Measurements from ENCODE around the gene RBP7.

Gene RBP7

DNA sequence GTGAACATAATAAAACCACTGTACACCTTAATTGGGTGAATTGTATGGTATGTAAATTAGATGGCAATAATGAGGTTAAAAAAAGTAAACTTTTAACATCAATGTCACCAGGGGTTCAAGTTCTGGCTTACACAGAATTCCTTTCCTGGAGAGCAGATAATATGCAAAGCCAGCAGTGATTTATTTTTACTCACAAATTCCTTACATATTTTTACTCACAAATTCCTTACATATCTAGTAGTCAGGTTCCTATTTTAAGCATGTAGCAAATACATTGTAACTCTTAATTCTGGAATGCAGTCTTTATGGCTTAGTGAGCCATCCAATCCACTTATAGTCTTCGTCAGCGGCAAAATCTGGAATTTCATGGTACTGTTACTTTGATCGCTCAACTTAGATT, 34.4 kb downstream of the RBP7 start:
- no peak for DNase-seq (ENCODE audit: low read depth)

GRCh38 chr1:10032590-10033358, 35.7 kb downstream of the RBP7 start, which contains the start of gene UBE4B:
Gene UBE4B (plus strand): TSS chr1:10032958. CDS start chr1:10033671, 713 bp downstream.
- DNase-seq (ENCODE audit: low read depth) = peak; percentile 94

- no peak for DNase-seq (ENCODE audit: low read depth)
These were observed 36.4 kb downstream of the RBP7 start for GRCh38 chr1:10033359-10033845.

GRCh38 chr1:10042746-10043145, 45.7 kb downstream of the RBP7 start:
- no peak for DNase-seq (ENCODE audit: low read depth)

DNA sequence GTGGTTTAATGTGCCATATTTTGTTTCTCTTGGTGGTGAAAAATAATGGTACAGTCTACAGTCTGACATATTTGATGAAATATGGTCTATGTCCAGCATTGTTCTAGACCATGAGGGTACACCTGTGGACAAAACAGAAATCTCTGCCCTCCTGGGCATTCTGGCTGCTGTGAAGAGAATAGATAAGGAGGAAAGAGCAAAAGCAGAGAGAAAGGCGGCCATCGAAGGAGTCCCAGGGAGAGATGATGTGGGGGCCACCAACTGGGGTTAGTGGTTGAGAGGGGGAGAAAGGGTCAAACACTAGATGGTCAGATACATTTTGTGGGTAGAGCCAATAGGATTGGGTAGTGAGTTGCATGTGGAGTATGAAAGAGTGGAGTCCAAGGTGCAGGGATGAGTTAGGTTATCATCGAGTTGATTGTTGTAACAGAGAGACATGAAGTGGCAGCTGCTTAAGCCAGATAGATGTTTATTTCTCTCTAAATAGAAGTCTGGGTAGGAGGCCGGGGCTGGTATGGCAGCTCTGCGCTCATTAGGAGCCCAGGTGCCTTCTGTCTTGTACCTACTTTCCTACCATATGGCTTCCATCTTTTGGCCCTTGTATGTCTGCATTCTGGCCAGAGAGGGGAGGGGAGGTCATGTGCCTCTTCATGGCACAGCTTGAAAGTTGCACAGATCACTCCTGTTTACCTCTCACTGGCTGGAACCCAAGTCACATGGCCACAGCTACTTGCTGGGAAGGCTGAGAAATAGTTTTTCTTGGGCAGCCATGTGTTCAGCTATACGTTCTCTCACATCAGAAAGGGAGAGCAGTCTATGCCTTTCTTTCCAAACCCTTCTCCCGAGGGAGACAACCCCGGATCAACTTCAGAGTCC, 48.7 kb downstream of the RBP7 start:
- no peak for DNase-seq (ENCODE audit: low read depth)

DNA sequence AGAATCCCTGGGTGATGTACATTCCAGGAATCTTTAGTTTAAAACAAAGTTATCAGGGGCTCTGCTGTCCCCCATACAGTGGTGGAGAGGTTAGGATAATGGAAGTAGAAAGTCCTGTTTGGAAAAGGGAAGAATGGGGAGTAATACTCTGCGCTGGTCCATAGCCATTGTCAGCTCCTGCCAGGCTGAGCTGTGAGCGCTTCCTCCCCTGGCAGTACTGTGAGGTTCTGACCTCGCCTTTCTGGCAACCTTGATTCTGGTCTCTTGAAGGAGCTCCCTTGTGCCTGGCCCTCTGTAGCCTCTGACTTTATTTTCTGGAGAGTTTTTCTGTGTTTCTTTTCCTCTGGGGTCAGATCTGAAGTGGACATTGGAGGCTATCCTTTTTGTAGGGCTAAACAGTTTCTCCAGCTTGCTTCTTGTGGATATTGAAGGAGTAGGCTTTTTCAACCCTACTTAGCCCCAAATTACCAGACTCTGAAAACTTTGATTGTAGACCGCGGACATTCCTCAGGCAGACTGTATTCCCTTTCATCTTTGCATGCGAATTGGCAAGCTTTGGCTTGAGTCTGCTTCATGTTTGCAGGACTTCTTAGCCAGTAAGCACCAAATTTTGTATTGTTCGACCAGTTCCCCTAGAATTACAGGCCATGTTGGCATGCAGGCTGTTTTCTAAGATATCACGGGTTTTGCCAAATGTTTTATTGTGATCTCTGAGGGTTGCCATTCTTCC, 49.5 kb downstream of the RBP7 start:
- DNase-seq (ENCODE audit: low read depth) = no peak

- DNase-seq (ENCODE audit: low read depth) = no peak
These were observed 51.6 kb downstream of the RBP7 start for GRCh38 chr1:10048601-10049000.

DNA sequence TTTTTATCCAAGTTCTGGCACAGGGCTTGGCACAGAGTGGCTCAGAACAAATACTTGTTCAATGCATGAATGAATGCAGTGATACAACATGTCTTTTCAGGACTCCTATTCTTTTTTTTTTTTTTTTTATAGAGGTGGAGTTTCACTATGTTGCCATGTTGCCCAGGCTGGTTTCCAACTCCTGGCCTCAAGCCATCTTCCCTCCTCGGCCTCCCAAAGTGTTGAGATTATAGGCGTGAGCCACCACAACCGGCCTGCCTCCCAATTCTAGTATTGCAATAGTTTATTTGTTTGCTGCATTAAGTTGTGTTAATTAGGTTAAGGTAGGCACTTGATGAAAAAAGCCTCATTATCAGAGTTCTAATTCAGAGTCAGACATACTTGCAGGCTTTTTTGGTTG, 53.6 kb downstream of the RBP7 start:
- DNase-seq (ENCODE audit: low read depth) = no peak

- DNase-seq (ENCODE audit: low read depth) = no peak
These were observed 54.6 kb downstream of the RBP7 start for GRCh38 chr1:10051656-10052055.

DNA sequence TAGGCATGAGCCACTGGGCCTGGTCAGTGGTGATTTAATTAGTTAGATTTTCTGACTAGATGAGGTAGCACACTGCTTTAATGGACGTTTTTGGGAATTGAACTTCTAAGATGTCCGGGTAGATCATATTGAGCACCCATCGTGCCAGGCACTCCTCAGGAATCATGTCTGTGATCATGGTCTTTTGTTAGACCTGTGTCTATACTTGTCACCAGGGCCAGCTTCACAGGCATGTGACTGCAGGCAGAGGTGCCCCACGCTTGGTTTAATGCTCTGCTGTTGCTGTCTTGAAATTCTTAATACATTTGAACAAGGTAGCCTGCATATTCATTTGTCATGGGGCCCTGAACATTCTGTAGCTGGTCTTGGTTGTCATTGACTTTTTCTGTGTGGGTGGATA, 55.3 kb downstream of the RBP7 start:
- DNase-seq (ENCODE audit: low read depth) = no peak

DNA sequence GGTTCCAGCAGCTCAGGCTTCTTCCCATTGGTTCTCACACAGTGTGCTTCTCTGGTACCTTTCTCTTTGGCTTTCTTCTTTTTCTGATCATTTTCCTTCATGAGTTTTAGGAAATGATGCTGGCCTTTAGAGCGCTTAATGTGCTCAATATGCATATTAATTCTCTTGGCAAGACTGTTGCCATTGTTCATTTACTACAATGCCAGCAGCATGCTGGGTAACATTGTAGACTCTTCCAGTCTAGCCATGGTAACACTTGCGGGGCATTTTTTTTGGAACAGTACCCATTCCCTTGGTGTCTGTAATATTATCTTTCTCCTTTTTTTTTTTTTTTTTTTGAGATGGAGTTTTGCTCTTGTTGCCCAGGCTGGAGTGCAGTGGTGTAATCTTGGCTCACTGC, 57.4 kb downstream of the RBP7 start:
- DNase-seq (ENCODE audit: low read depth) = no peak

DNA sequence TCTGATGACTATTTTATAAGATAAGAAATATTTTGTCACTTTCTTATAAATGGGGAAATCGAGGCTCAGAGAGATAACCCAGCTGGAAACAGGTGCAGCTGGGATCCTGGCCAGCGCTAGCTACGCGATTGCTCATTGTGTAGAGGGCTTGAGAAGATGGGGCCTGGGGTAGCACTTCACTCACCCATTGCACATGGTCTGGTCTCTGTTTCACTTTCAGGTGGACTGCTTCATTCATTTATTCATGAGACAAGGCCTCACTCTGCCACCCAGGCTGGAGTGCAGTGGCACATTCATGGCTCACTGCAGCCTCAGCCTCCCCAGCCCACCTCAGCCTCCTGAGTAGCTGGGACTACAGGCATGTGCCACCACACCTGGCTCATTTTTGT, 59.6 kb downstream of the RBP7 start:
- no peak for DNase-seq (ENCODE audit: low read depth)

GRCh38 chr1:10057343-10057742, 60.3 kb downstream of the RBP7 start:
- DNase-seq (ENCODE audit: low read depth) = no peak

DNA sequence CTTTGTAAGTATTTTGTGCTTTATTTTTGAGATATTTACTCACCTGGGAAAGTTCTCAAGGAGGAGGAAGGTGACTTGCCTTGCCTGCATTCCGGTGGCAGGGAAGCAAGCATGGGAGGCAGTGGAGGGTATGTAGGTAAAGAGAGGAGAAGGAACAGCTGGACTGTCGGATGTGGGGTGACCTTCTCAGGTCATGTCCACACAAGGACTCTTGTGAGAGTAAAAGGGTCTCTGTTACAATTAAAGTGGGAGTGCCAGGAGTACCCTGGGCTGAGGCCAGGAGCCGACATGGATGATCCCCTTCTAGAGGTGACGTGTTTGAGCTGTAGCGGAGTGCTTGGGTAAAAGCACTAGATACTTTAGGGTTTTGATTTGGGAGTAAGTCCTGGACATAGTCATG, 60.8 kb downstream of the RBP7 start:
- DNase-seq (ENCODE audit: low read depth) = no peak

DNA sequence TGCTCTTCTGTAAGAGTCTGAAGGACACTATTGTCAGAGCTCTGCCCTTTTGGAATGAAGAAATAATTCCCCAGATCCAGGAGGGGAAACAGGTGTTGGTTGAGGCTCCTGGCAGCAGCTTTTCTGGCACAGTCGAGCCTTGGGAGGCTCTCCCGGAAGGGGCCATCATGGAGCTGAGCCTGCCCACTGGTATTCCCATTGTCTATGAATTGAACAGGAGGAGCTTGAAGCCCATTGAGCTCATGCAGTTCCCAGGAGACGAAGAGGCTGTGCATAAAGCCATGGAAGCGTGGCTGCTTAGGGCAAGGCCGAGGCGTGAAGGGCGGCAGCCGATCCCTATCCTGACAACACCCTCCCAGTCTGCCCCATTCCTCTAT, 62.3 kb downstream of the RBP7 start:
- no peak for DNase-seq (ENCODE audit: low read depth)

DNA sequence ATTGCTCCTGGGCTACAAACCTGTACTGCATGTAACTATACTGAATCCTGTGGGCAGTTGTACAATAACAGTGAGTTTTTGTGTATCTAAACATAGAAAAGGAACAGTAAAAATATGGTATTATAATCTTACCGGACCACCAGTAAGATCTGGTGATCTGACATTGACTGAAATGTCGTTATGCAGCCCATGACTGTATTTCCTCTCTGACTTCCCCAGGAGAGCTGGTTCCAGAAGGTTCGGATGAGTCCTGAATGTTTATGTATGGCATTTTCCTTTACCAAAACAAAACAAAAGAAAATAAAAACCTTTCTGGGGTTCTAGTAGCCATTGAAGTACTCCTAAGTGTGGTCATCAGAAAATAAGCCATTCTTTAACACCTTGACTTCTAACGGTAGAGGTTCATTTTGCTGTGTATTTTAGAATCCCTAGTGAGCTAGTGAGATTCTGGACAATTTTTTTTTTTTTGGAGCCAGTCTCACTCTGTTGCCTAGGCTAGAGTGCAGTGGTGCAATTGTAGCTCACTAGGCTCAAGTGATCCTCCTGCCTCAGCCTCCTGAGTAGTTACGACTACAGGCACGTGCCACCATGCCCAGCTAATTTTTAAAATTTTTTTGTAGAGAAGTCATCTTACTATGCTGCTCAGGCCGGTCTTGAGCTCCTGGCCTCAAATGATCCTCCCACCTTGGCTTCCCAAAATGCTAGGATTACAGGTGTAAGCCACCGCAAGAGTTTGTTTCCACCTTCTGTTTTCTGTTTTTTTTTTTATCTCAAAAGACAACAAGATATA, 63.5 kb downstream of the RBP7 start:
- DNase-seq (ENCODE audit: low read depth) = no peak

DNA sequence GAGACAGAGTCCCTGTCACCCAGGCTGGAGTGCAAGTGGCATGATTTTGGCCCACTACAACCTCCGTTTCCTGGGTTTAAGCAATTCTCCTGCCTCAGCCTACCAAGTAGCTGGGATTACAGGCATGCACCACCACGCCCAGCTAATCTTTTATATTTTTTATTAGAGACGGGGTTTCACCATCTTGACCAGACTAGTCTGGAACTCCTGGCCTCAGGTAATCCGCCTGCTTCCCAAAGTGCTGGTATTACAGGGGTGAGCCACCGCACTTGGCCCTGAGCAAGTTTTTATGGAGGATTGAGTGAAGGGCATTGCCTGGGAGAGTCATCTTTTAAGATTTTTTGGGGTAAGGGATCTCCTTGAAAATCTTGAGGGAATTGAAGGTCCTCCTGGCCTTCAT, 64.2 kb downstream of the RBP7 start:
- DNase-seq (ENCODE audit: low read depth) = no peak

DNA sequence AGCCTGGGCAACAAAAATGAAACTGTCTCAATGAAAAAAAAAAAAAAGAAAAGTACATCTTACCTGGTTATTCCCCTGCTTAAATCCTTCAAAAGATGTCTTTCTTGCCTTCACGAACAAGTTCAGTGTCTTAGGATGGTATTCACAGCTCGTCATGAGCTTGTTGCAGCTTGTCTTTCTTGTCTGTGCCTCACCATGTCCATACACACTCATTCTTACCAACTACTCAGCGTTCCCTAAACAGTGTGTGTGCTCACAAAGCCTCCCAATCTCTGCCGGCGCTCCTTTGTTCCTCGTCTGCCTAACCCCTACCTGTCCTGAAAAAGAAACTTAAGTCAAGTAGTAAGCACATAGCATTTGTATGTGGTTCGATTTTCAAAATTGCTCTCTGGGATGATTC, 66.8 kb downstream of the RBP7 start:
- DNase-seq (ENCODE audit: low read depth) = no peak

- no peak for DNase-seq (ENCODE audit: low read depth)
These were observed 67.7 kb downstream of the RBP7 start for GRCh38 chr1:10064416-10065343.

GRCh38 chr1:10065344-10065685, 68.3 kb downstream of the RBP7 start:
- DNase-seq (ENCODE audit: low read depth) = no peak
